CD4-positive, alpha-beta memory T cell (primary cell): ENCODE measurements around the gene ALDH7A1. TPM values are rescaled to one million over a fixed set of nuclear protein-coding genes. Genes with fewer than 3 reads are reported as not detected.

Experiments used
- CTCF ChIA-PET: fragments of 350-600 bp; sonication (Branson Sonifier 250); formaldehyde crosslinking; loops from one replicate; lab custom pipeline; 2021; ENCODE audit warnings: inconsistent platforms; ENCODE audit not compliant: partially characterized antibody; lab: Charles Lee
- POLR2A ChIA-PET: fragments of 350-600 bp; sonication (Branson Sonifier 250); formaldehyde crosslinking; loops from one replicate; lab custom pipeline; 2021; ENCODE audit not compliant: partially characterized antibody; lab: Charles Lee
- DNase-seq, 5 donors: peaks; one replicate each; pipeline versions ENCODE4 v3.0.0 to v3.0.0-alpha.2; 2020 to 2022; ENCODE audit warnings: mixed read lengths in 1 of 5
- H3K27ac ChIP-seq: one replicate; pipeline ENCODE4 v1.7.0; 2013; ENCODE audit warnings: low read depth, low read length
- H3K27me3 ChIP-seq: 2 replicates; pipeline ENCODE4 v1.7.0; 2013; ENCODE audit warnings: mild to moderate bottlenecking, low read length, moderate library complexity; ENCODE audit not compliant: insufficient read depth
- H3K36me3 ChIP-seq: 2 replicates; pipeline ENCODE4 v1.7.0; 2013; ENCODE audit warnings: mild to moderate bottlenecking, low read length, moderate library complexity; ENCODE audit not compliant: insufficient read depth
- H3K4me1 ChIP-seq: 2 replicates; pipeline ENCODE4 v1.7.0; 2013; ENCODE audit warnings: mild to moderate bottlenecking, low read length, moderate library complexity; ENCODE audit not compliant: insufficient read depth
- H3K4me3 ChIP-seq, 2 donors: one replicate each; pipeline ENCODE4 v1.7.0; 2013; ENCODE audit warnings: low read length in 2 of 2, mild to moderate bottlenecking in 1 of 2
- H3K9me3 ChIP-seq, 2 donors: one replicate each; pipeline ENCODE4 v1.7.0; 2013; ENCODE audit warnings: low read length in 2 of 2, control low read depth in 1 of 2; ENCODE audit not compliant: control insufficient read depth in 1 of 2
- H3K27ac Mint-ChIP-seq, 7 donors: one replicate each; pipeline ENCODE4 v1.8.0; 2020 to 2021; ENCODE audit warnings: mixed read lengths in 7 of 7, mild to moderate bottlenecking in 6 of 7, inconsistent platforms in 3 of 7, moderate library complexity in 3 of 7
- H3K27me3 Mint-ChIP-seq, 2 donors: one replicate each; pipeline ENCODE4 v1.8.0; 2020 to 2021; ENCODE audit warnings: mixed read lengths in 2 of 2
- H3K36me3 Mint-ChIP-seq, 2 donors: one replicate each; pipeline ENCODE4 v1.8.0; 2020 to 2021; ENCODE audit warnings: mixed read lengths in 2 of 2, inconsistent platforms in 1 of 2, mild to moderate bottlenecking in 1 of 2
- H3K4me1 Mint-ChIP-seq, 4 donors: one replicate each; pipeline ENCODE4 v1.8.0; 2020 to 2021; ENCODE audit warnings: mixed read lengths in 4 of 4, mild to moderate bottlenecking in 1 of 4
- H3K4me3 Mint-ChIP-seq, 8 donors: one replicate each; pipeline ENCODE4 v1.8.0; 2020 to 2021; ENCODE audit warnings: mixed read lengths in 8 of 8, mild to moderate bottlenecking in 7 of 8, moderate library complexity in 6 of 8, inconsistent platforms in 3 of 8
- H3K9me3 Mint-ChIP-seq, 8 donors: one replicate each; pipeline ENCODE4 v1.8.0; 2020 to 2021; ENCODE audit warnings: mixed read lengths in 8 of 8, mild to moderate bottlenecking in 5 of 8, inconsistent platforms in 3 of 8, moderate library complexity in 1 of 8
- intact Hi-C: fragments of 100-400 bp; cut with micrococcal nuclease; formaldehyde crosslinking; loops from one replicate; pipeline ENCODE4 v1.15.1; 2023
- polyA plus RNA-seq, 2 donors: library from polyadenylated mRNA; unstranded; fragments of 300-500 nt; fragmentation: Illumina TruSeq; gene quantifications; one replicate each; pipeline ENCODE4 v1.2.3, GENCODE V29; 2021
- total RNA-seq, 2 experiments: library from RNA; stranded (reverse); gene quantifications; one replicate each; pipeline ENCODE4 v1.2.3, GENCODE V29; 2021

ALDH7A1 gene
- total and polyA plus RNA-seq, 4 experiments from 2014 or later = 1.3 to 4.8 (median 1.8) TPM

GRCh38 chr5:126538579-126538978 lies 56.4 kb downstream of the ALDH7A1 start:
- intact Hi-C loops = no loop called here
- POLR2A ChIA-PET = interaction anchor here (1.3 kb wide), 1 partner anchor 39 kb away, joined by 3 read pairs; no protein-coding TSS in a partner anchor

DNA sequence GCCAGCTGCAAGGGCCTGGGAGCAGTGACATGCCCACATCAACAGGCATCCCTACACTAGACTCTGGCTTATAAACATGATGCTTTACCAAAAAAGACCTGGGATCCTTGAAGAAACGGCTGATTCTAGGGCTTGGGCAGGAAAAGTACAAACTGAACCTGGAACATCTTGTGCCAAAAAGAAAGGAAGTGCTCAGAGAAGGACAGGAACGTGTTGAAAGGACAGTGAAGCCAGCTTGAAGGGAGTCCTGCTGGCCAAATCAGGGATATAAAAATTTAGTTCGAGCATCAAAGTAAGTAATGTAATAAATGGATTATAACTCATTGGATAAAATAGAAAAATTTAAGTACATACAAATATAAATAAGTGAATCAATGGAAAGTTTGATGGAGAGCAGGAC lies 58.1 kb downstream of the ALDH7A1 start:
- CTCF ChIA-PET = interaction anchor here (0.6 to 11.9 kb wide), 5 partner anchors 37 to 199 kb away, joined by 3 to 145 read pairs (median 34); no protein-coding TSS in a partner anchor

More at GRCh38 chr5:126538579-126538978, 56.4 kb downstream of the ALDH7A1 start:
- DNase-seq = no peak
- Mint-ChIP-seq H3K4me3 (no peak overlapping the region), H3K9me3 (no peaks in the 10 kb centered on the region), H3K27me3 (peaks cover 1 to 2% of the 10 kb centered on the region in 2 donors), H3K27ac (no peak overlapping the region), H3K4me1 (peaks cover 0 to 1% (median 0%) of the 10 kb centered on the region in 4 donors), H3K36me3 (no peaks in the 10 kb centered on the region)
- no peaks in the 10 kb centered on the region for H3K36me3 ChIP-seq
- no peaks in the 10 kb centered on the region for H3K9me3 ChIP-seq
- H3K27me3 ChIP-seq = no peaks in the 10 kb centered on the region
- no peak overlapping the region for H3K4me3 ChIP-seq
- H3K4me1 ChIP-seq = no peaks in the 10 kb centered on the region
- CTCF ChIA-PET = interaction anchor here (0.6 to 11.9 kb wide), 21 partner anchors 8 to 204 kb away, joined by 3 to 145 read pairs (median 4); partner anchors contain the start of genes ALDH7A1, GRAMD2B and PHAX
- no peak overlapping the region for H3K27ac ChIP-seq

DNA sequence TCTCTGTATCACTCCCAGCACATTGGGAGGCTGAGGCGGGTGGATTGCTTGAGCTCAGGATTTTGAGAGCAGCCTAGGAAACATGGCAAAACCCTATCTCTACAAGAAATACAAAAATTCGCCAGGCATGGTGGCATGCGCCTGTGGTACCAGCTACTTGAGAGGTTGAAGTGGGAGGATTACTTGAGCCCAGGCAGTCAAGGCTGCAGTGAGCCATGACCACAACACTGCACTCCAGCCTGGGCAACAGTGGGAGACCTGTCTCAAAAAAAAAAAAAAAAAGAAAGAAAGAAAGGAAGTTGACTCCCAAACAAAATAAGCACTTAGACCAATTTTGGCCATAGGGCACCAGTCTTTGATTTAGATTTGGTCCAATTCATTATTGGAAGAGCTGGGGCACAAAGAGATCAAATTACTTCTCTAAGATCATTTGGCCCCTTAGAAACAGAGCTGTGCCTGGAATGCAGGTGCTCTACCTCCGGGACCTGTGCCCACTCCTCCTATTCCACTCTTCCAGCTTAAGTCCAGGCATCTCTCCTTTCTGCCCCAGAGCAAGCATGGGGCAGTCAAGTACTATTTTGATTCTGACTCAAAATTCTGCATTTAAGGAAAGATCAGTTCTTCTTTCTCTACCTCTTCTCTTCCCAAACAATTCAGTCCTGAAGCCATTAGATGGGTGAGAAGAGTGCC lies 59.0 kb downstream of the ALDH7A1 start:
- ChIA-PET CTCF (interaction anchor here (1.0 to 11.9 kb wide), 6 partner anchors 11 to 198 kb away, joined by 4 to 145 read pairs (median 20); no protein-coding TSS in a partner anchor), POLR2A (no interaction called here)
- Histone ChIP-seq H3K27me3 (no peaks in the 10 kb centered on the region), H3K9me3 (no peaks in the 10 kb centered on the region), H3K36me3 (no peaks in the 10 kb centered on the region), H3K27ac (no peak overlapping the region), H3K4me3 (no peak overlapping the region), H3K4me1 (no peaks in the 10 kb centered on the region)
- no peak overlapping the region for H3K27ac Mint-ChIP-seq
- no peak overlapping the region for H3K4me3 Mint-ChIP-seq
- no peak for DNase-seq
- H3K36me3 Mint-ChIP-seq = no peaks in the 10 kb centered on the region
- H3K9me3 Mint-ChIP-seq = peaks cover 0 to 1% (median 0%) of the 10 kb centered on the region in 8 donors
- intact Hi-C loops = no loop called here
- H3K27me3 Mint-ChIP-seq = peaks cover 1 to 2% of the 10 kb centered on the region in 2 donors
- peaks cover 0 to 1% (median 0%) of the 10 kb centered on the region in 4 donors for H3K4me1 Mint-ChIP-seq

More for the DNA sequence above, 58.1 kb downstream of the ALDH7A1 start:
- Histone ChIP-seq H3K27ac (no peak overlapping the region), H3K27me3 (no peaks in the 10 kb centered on the region), H3K4me3 (no peak overlapping the region), H3K36me3 (no peaks in the 10 kb centered on the region), H3K4me1 (no peaks in the 10 kb centered on the region), H3K9me3 (no peaks in the 10 kb centered on the region)
- POLR2A ChIA-PET = no interaction called here
- H3K27ac Mint-ChIP-seq = no peak overlapping the region
- H3K36me3 Mint-ChIP-seq = no peaks in the 10 kb centered on the region
- no peak for DNase-seq
- H3K9me3 Mint-ChIP-seq = no peaks in the 10 kb centered on the region
- intact Hi-C loops = no loop called here
- H3K4me3 Mint-ChIP-seq = no peak overlapping the region
- peaks cover 1 to 2% of the 10 kb centered on the region in 2 donors for H3K27me3 Mint-ChIP-seq
- peaks cover 0 to 1% (median 0%) of the 10 kb centered on the region in 4 donors for H3K4me1 Mint-ChIP-seq

DNA sequence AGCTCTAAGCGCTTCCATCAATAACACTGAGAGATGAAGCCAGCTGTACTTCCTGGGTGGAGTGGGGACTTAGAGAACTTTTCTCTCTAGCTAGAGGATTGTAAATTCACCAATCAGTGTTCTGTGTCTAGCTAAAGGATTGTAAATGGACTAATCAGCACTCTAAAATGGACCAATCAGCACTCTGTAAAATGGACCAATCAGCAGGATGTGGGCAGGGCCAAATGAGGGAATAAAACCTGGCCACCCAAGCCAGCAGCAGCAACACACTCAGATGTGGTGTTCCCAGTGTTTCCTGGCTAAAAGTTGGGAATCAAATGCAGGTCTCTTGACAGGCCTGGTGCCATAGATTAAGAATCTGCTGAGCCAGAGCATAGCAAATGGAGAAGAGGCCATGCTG lies 60.5 kb downstream of the ALDH7A1 start:
- H3K36me3 Mint-ChIP-seq = no peaks in the 10 kb centered on the region
- H3K27ac ChIP-seq = no peak overlapping the region

GRCh38 chr5:126531543-126532120 lies 63.4 kb downstream of the ALDH7A1 start:
- Histone ChIP-seq H3K9me3 (no peaks in the 10 kb centered on the region), H3K4me3 (no peak overlapping the region), H3K4me1 (no peaks in the 10 kb centered on the region), H3K36me3 (no peaks in the 10 kb centered on the region), H3K27me3 (no peaks in the 10 kb centered on the region), H3K27ac (no peak overlapping the region)
- H3K4me3 Mint-ChIP-seq = no peak overlapping the region
- no peaks in the 10 kb centered on the region for H3K4me1 Mint-ChIP-seq
- peaks cover 0 to 5% (median under 1%) of the 10 kb centered on the region in 8 donors for H3K9me3 Mint-ChIP-seq
- ChIA-PET POLR2A (no interaction called here), CTCF (interaction anchor here (0.8 to 7.2 kb wide), 5 partner anchors 11 to 192 kb away, joined by 3 to 53 read pairs (median 5); no protein-coding TSS in a partner anchor)
- H3K36me3 Mint-ChIP-seq = no peaks in the 10 kb centered on the region
- no peak for DNase-seq
- peak overlapping the region in 1 of 7 donors; percentile 63 for H3K27ac Mint-ChIP-seq
- intact Hi-C loops = no loop called here
- H3K27me3 Mint-ChIP-seq = no peaks in the 10 kb centered on the region

More for the DNA sequence above, 60.5 kb downstream of the ALDH7A1 start:
- no peak for DNase-seq
- no peaks in the 10 kb centered on the region for H3K27me3 ChIP-seq
- no peaks in the 10 kb centered on the region for H3K9me3 ChIP-seq
- intact Hi-C loops = no loop called here
- H3K27ac Mint-ChIP-seq = peak overlapping the region in 1 of 7 donors; percentile 16
- ChIA-PET POLR2A (no interaction called here), CTCF (interaction anchor here (0.5 to 11.9 kb wide), 6 partner anchors 14 to 197 kb away, joined by 3 to 145 read pairs (median 20); no protein-coding TSS in a partner anchor)
- H3K4me3 Mint-ChIP-seq = no peak overlapping the region
- peaks cover 0 to 2% (median 0%) of the 10 kb centered on the region in 8 donors for H3K9me3 Mint-ChIP-seq
- H3K27me3 Mint-ChIP-seq = peaks cover 1 to 2% of the 10 kb centered on the region in 2 donors
- no peak overlapping the region for H3K4me3 ChIP-seq
- H3K4me1 Mint-ChIP-seq = peaks cover 0 to 1% (median 0%) of the 10 kb centered on the region in 4 donors
- no peaks in the 10 kb centered on the region for H3K36me3 ChIP-seq
- H3K4me1 ChIP-seq = no peaks in the 10 kb centered on the region

DNA sequence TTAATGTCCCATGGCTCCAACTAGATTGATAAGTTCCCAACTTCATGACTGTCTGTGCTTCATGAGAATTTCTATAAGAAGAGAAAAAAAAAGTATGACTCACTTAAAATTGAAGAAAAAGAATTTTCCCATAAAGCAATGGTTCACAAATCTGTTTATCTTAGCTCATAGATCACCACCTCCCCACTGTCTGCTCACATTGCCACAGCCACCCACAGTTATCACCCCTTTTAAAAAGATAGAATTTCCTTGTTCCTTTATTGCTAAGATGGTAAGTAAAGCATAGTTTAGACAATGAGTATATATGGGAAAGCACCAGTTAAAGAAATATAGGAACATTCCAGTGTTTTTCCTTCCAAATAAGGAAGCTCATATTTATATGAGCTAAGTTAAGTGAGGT lies 67.1 kb downstream of the ALDH7A1 start:
- DNase-seq = no peak
- Histone ChIP-seq H3K9me3 (no peaks in the 10 kb centered on the region), H3K36me3 (no peaks in the 10 kb centered on the region), H3K4me1 (no peaks in the 10 kb centered on the region), H3K4me3 (no peak overlapping the region), H3K27me3 (no peaks in the 10 kb centered on the region), H3K27ac (no peak overlapping the region)
- Mint-ChIP-seq H3K27me3 (peaks cover 0 to 2% of the 10 kb centered on the region in 2 donors), H3K27ac (no peak overlapping the region), H3K36me3 (no peaks in the 10 kb centered on the region), H3K4me1 (no peaks in the 10 kb centered on the region), H3K4me3 (no peak overlapping the region), H3K9me3 (peaks cover 0 to 14% (median 3%) of the 10 kb centered on the region in 8 donors)
- intact Hi-C loops = no loop called here
- ChIA-PET POLR2A (no interaction called here), CTCF (interaction anchor here (1.2 to 1.6 kb wide), 2 partner anchors 28 to 190 kb away, joined by 4 to 5 read pairs; no protein-coding TSS in a partner anchor)

DNA sequence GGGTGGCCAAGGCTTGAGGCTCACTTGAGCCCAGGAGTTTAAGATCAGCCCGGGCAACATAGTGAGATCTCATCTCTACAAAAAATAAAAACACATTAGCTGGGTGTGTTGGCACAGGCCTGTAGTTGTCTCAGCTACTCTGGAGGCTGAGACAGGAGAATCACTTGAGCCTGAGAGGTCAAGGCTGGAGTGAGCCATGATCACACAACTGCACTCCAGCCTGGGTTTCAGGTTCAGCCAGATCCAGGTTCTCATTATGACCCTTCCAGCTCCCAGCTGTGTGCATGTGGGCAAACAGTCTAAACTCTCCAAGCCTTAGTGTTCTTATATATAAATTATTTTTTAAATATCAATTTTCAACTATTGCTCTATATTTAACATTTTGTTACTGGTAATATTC lies 67.9 kb downstream of the ALDH7A1 start:
- Histone ChIP-seq H3K27me3 (no peaks in the 10 kb centered on the region), H3K27ac (no peak overlapping the region), H3K4me1 (no peaks in the 10 kb centered on the region), H3K36me3 (no peaks in the 10 kb centered on the region), H3K4me3 (no peak overlapping the region), H3K9me3 (no peaks in the 10 kb centered on the region)
- H3K4me1 Mint-ChIP-seq = no peaks in the 10 kb centered on the region
- POLR2A ChIA-PET = no interaction called here
- intact Hi-C loops = no loop called here
- H3K36me3 Mint-ChIP-seq = no peaks in the 10 kb centered on the region
- H3K9me3 Mint-ChIP-seq = peaks cover 0 to 14% (median 3%) of the 10 kb centered on the region in 8 donors
- H3K27ac Mint-ChIP-seq = no peak overlapping the region
- DNase-seq = no peak
- CTCF ChIA-PET = interaction anchor here (1.2 to 1.6 kb wide), 2 partner anchors 27 to 189 kb away, joined by 4 to 5 read pairs; no protein-coding TSS in a partner anchor
- H3K4me3 Mint-ChIP-seq = no peak overlapping the region
- H3K27me3 Mint-ChIP-seq = peaks cover 0 to 2% of the 10 kb centered on the region in 2 donors
